ENCODE results near the gene SBK2.

GRCh38 chr19:55581823-55582223 is 44.9 kb upstream of the SBK2 start:
- no peak for TF ChIP-seq POLR2A (IDR thresholded peaks at IDR 0.05; ENCODE audit: low read length)
- TF ChIP-seq GATA1 (IDR thresholded peaks at IDR 0.05; ENCODE audit: low read depth, low read length) = no peak

All from erythroblast (primary cell).